ENCODE data around the gene ADCY1. TPM values are rescaled to one million over a fixed set of nuclear protein-coding genes. Genes with fewer than 3 reads are reported as not detected.

Gene ADCY1
- total RNA-seq, 2 donors from 2014 or later: 15.3 to 18.5 TPM

- DNase-seq: no peak
- H3K27me3 Mint-ChIP-seq (ENCODE audit: insufficient read depth): peaks cover 23% of the 10 kb centered on the region
- H3K9me3 ChIP-seq (ENCODE audit: control insufficient read depth, low read length): no peaks in the 10 kb centered on the region
- H3K4me1 Mint-ChIP-seq: peaks cover 33% of the 10 kb centered on the region
- no peak for TF ChIP-seq CTCF (conservative IDR thresholded peaks at IDR 0.05)
- H3K27ac Mint-ChIP-seq: no peak overlapping the region
- no peak overlapping the region for H3K4me3 ChIP-seq (ENCODE audit: low read length)
- H3K27me3 ChIP-seq (ENCODE audit: control insufficient read depth, insufficient read depth, low read length, poor library complexity, severe bottlenecking): peaks cover 11% of the 10 kb centered on the region
- H3K36me3 Mint-ChIP-seq (ENCODE audit: low read depth): no peaks in the 10 kb centered on the region
- H3K27ac ChIP-seq (ENCODE audit: low read depth, low read length): no peak overlapping the region
- 84 to 100% methylated on average over 2 of the region's 2 CpGs for WGBS, 2 experiments (ENCODE audit: insufficient coverage in 1 of 2, insufficient read length in 1 of 2)
- no peaks in the 10 kb centered on the region for H3K9me3 Mint-ChIP-seq
- H3K36me3 ChIP-seq (ENCODE audit: control insufficient read depth, insufficient read depth, low read length): no peaks in the 10 kb centered on the region
- peaks cover 15% of the 10 kb centered on the region for H3K4me1 ChIP-seq (ENCODE audit: control insufficient read depth, insufficient read depth, low read length)
- no peak overlapping the region for H3K4me3 Mint-ChIP-seq
- no peak overlapping the region for H3K9ac ChIP-seq (ENCODE audit: extremely low read depth, low read length, poor library complexity, severe bottlenecking)
These were observed 64.7 kb downstream of the ADCY1 start for GRCh38 chr7:45638916-45639315.

DNA sequence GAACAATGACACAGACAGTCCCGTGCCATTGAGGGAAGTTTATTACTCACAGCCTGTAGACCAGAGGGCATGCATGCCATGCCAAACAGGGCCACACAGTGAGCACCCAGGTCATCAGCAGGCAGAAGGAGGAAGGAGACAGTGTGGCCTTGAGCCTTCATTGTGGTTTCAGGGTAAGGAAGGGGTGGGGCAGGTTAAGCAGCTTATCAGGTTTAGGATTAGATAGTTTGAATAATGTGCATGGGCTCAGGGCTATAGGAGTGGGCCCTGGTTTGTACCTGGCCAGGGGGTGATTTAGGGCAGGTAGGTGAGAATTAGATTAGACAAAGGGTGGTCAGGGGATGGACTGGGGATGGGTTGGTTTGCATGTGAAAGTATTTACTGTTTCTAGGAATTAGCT is 67.9 kb downstream of the ADCY1 start:
- peaks cover 15% of the 10 kb centered on the region for H3K4me1 ChIP-seq (ENCODE audit: control insufficient read depth, insufficient read depth, low read length)
- H3K27ac ChIP-seq (ENCODE audit: low read depth, low read length): no peak overlapping the region
- H3K4me3 Mint-ChIP-seq: no peak overlapping the region
- no peak for TF ChIP-seq CTCF (conservative IDR thresholded peaks at IDR 0.05)
- H3K9me3 ChIP-seq (ENCODE audit: control insufficient read depth, low read length): no peaks in the 10 kb centered on the region
- H3K9ac ChIP-seq (ENCODE audit: extremely low read depth, low read length, poor library complexity, severe bottlenecking): no peak overlapping the region
- peak; percentile 77 for DNase-seq
- H3K9me3 Mint-ChIP-seq: no peaks in the 10 kb centered on the region
- no peak overlapping the region for H3K4me3 ChIP-seq (ENCODE audit: low read length)
- no peaks in the 10 kb centered on the region for H3K36me3 Mint-ChIP-seq (ENCODE audit: low read depth)
- peaks cover 37% of the 10 kb centered on the region for H3K4me1 Mint-ChIP-seq
- H3K27me3 ChIP-seq (ENCODE audit: control insufficient read depth, insufficient read depth, low read length, poor library complexity, severe bottlenecking): peaks cover 36% of the 10 kb centered on the region
- H3K27ac Mint-ChIP-seq: no peak overlapping the region
- 59% methylated on average over 1 of the region's 1 CpG; no CpG with 5 or more reads in 1 of the 2 experiments for WGBS, 2 experiments (ENCODE audit: insufficient coverage in 1 of 2, insufficient read length in 1 of 2)
- H3K36me3 ChIP-seq (ENCODE audit: control insufficient read depth, insufficient read depth, low read length): no peaks in the 10 kb centered on the region
- H3K27me3 Mint-ChIP-seq (ENCODE audit: insufficient read depth): peaks cover 38% of the 10 kb centered on the region

DNA sequence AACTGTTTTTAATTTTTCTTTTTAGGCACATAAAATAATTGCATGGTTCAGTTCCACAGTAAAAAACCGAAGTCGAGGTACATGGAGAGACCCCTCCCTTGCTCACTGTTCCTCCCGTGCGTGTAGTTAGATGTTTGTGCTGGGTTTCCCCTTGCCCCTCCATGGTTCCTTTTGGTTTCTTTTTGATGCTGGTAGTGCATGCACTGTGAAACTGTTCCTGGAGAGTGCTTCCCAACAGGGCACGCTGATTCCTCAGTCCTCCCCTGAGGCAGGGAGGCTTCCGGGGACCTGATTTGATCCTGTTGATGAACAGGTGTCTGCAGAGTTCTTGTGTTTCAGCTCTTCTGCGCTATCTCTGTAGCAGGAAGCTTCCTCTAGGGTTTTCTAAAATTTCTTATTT is 69.5 kb downstream of the ADCY1 start:
- no peak for DNase-seq
- H3K9ac ChIP-seq (ENCODE audit: extremely low read depth, low read length, poor library complexity, severe bottlenecking): no peak overlapping the region
- peaks cover 36% of the 10 kb centered on the region for H3K27me3 ChIP-seq (ENCODE audit: control insufficient read depth, insufficient read depth, low read length, poor library complexity, severe bottlenecking)
- Mint-ChIP-seq H3K27ac (no peak overlapping the region), H3K4me1 (peaks cover 37% of the 10 kb centered on the region), H3K4me3 (no peak overlapping the region), H3K9me3 (no peaks in the 10 kb centered on the region), H3K27me3 (ENCODE audit: insufficient read depth) (peaks cover 30% of the 10 kb centered on the region), H3K36me3 (ENCODE audit: low read depth) (no peaks in the 10 kb centered on the region)
- WGBS, 2 experiments (ENCODE audit: insufficient coverage in 1 of 2, insufficient read length in 1 of 2): 92 to 100% methylated on average over 3 to 7 of the region's 7 CpGs
- no peaks in the 10 kb centered on the region for H3K9me3 ChIP-seq (ENCODE audit: control insufficient read depth, low read length)
- no peak overlapping the region for H3K27ac ChIP-seq (ENCODE audit: low read depth, low read length)
- TF ChIP-seq CTCF (conservative IDR thresholded peaks at IDR 0.05): no peak
- H3K36me3 ChIP-seq (ENCODE audit: control insufficient read depth, insufficient read depth, low read length): no peaks in the 10 kb centered on the region
- peaks cover 15% of the 10 kb centered on the region for H3K4me1 ChIP-seq (ENCODE audit: control insufficient read depth, insufficient read depth, low read length)
- no peak overlapping the region for H3K4me3 ChIP-seq (ENCODE audit: low read length)
